ENCODE measurements around the gene PCIF1. TPM values are rescaled to one million over a fixed set of nuclear protein-coding genes. Genes with fewer than 3 reads are reported as not detected.
A peak's percentile ranks its signal among the peaks of the same experiment; 100 is the strongest.

Gene PCIF1
- total and polyA plus RNA-seq, 9 of the 15 experiments (the other 6 are each of a cell fraction or from before 2014, with no cell fraction given): 5.8 to 29.4 (median 11.3) TPM

DNA sequence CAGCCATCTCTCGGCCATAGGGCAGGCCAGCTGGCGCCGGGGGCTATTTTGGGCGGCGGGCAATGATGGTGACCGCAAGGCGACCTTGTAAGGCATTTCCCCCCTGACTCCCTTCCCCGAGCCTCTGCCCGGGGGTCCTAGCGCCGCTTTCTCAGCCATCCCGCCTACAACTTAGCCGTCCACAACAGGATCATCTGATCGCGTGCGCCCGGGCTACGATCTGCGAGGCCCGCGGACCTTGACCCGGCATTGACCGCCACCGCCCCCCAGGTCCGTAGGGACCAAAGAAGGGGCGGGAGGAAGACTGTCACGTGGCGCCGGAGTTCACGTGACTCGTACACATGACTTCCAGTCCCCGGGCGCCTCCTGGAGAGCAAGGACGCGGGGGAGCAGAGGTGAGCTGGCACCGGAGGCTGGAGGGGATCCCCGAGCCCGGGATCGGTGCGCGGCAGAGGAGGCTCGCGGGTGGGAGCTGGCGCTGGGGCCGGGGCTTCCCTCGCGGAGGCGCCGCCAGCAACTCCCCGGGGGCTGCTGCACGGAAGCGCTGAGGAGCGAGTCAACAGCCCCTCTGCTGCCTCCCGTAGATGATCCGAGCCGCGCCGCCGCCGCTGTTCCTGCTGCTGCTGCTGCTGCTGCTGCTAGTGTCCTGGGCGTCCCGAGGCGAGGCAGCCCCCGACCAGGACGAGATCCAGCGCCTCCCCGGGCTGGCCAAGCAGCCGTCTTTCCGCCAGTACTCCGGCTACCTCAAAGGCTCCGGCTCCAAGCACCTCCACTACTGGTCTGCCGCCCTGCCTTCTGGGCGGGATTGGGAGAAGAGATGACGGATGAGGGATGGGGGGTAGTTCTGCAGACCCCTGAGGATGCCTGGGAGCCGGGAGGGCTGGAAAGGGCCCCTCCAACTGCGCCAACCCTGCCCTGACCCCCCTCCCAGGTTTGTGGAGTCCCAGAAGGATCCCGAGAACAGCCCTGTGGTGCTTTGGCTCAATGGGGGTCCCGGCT is 43.2 kb upstream of the PCIF1 start, which contains the start of the genes CTSA and NEURL2 (continued):
- TF ChIP-seq, protein P1, sequence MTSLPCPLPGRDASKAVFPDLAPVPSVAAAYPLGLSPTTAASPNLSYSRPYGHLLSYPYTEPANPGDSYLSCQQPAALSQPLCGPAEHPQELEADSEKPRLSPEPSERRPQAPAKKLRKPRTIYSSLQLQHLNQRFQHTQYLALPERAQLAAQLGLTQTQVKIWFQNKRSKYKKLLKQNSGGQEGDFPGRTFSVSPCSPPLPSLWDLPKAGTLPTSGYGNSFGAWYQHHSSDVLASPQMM (CRISPR knock-in tag; IDR thresholded peaks at IDR 0.05): no peak
- TF ChIP-seq, protein P2, sequence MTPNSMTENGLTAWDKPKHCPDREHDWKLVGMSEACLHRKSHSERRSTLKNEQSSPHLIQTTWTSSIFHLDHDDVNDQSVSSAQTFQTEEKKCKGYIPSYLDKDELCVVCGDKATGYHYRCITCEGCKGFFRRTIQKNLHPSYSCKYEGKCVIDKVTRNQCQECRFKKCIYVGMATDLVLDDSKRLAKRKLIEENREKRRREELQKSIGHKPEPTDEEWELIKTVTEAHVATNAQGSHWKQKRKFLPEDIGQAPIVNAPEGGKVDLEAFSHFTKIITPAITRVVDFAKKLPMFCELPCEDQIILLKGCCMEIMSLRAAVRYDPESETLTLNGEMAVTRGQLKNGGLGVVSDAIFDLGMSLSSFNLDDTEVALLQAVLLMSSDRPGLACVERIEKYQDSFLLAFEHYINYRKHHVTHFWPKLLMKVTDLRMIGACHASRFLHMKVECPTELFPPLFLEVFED (CRISPR knock-in tag; conservative IDR thresholded peaks at IDR 0.05): no peak
- TF ChIP-seq ZNF57 (CRISPR knock-in tag; IDR thresholded peaks at IDR 0.05): no peak
- no peak for TF ChIP-seq HNRNPH1 (optimal IDR thresholded peaks at IDR 0.05; ENCODE audit: low read depth, low read length)
- no peak for TF ChIP-seq HDGF (IDR thresholded peaks at IDR 0.05)
- TF ChIP-seq ZFP1 (CRISPR knock-in tag; IDR thresholded peaks at IDR 0.05): no peak
- no peak for TF ChIP-seq NFE2L1 (tag; IDR thresholded peaks at IDR 0.05; ENCODE audit: borderline replicate concordance, low read depth)
- TF ChIP-seq, protein P3, sequence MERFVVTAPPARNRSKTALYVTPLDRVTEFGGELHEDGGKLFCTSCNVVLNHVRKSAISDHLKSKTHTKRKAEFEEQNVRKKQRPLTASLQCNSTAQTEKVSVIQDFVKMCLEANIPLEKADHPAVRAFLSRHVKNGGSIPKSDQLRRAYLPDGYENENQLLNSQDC (CRISPR knock-in tag; IDR thresholded peaks at IDR 0.05): no peak
- no peak for TF ChIP-seq NCOA6 (IDR thresholded peaks at IDR 0.05)
- TF ChIP-seq ZNF764 (CRISPR knock-in tag; IDR thresholded peaks at IDR 0.05; ENCODE audit: low read depth): no peak
- TF ChIP-seq ZNF507 (tag; conservative IDR thresholded peaks at IDR 0.05): no peak
- no peak for TF ChIP-seq ZNF76 (CRISPR knock-in tag; IDR thresholded peaks at IDR 0.05; ENCODE audit: borderline replicate concordance)
- TF ChIP-seq, protein P4, sequence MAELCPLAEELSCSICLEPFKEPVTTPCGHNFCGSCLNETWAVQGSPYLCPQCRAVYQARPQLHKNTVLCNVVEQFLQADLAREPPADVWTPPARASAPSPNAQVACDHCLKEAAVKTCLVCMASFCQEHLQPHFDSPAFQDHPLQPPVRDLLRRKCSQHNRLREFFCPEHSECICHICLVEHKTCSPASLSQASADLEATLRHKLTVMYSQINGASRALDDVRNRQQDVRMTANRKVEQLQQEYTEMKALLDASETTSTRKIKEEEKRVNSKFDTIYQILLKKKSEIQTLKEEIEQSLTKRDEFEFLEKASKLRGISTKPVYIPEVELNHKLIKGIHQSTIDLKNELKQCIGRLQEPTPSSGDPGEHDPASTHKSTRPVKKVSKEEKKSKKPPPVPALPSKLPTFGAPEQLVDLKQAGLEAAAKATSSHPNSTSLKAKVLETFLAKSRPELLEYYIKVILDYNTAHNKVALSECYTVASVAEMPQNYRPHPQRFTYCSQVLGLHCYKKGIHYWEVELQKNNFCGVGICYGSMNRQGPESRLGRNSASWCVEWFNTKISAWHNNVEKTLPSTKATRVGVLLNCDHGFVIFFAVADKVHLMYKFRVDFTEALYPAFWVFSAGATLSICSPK (IDR thresholded peaks at IDR 0.05; ENCODE audit: borderline replicate concordance): no peak
- TF ChIP-seq NFIC (IDR thresholded peaks at IDR 0.05): peak; percentile 13; the same call in 1 of the 2 replicates
- peak; percentile 79 for TF ChIP-seq CBFB (CRISPR knock-in tag; IDR thresholded peaks at IDR 0.05)
- TF ChIP-seq ZNF551 (CRISPR knock-in tag; IDR thresholded peaks at IDR 0.05): no peak
- 0 out of 2 replicates have a peak, but pooled peaks have one; percentile 2 for TF ChIP-seq ZNF589 (CRISPR knock-in tag; IDR thresholded peaks at IDR 0.05; ENCODE audit: low read depth)
- no peak for TF ChIP-seq STAG1 (CRISPR knock-in tag; IDR thresholded peaks at IDR 0.05; ENCODE audit: borderline replicate concordance)
- no peak for TF ChIP-seq ZNF274 (IDR thresholded peaks at IDR 0.05; ENCODE audit: borderline replicate concordance, low read depth, low read length)
- no peak for TF ChIP-seq TAF15 (IDR thresholded peaks at IDR 0.05; ENCODE audit: low read depth, low read length)
- peak; percentile 65; the same call in 1 of the 2 replicates for TF ChIP-seq PML (IDR thresholded peaks at IDR 0.05; ENCODE audit: low read length)
- no peak for TF ChIP-seq NFYB (IDR thresholded peaks at IDR 0.05; ENCODE audit: extremely low read depth, insufficient read length)
- no peak for TF ChIP-seq ILF3 (IDR thresholded peaks at IDR 0.05; ENCODE audit: borderline replicate concordance)
- TF ChIP-seq TCF7 (IDR thresholded peaks at IDR 0.05; ENCODE audit: borderline replicate concordance): 0 out of 2 replicates have a peak, but pooled peaks have one; percentile 43

Data from K562 (cell line).